HepG2 (cell line): ENCODE data around the gene MT1G. TPM values are rescaled to one million over a fixed set of nuclear protein-coding genes. Genes with fewer than 3 reads are reported as not detected.
A peak's percentile ranks its signal among the peaks of the same experiment; 100 is the strongest.

ENCODE experiments used
- ELF3 ChIP-seq: IDR thresholded peaks from 2 replicates; pipeline ENCODE4 v1.6.1; 2016; ENCODE audit warnings: missing genetic modification reagents, missing compliant biosample characterization
- FOSL1 ChIP-seq: sonication (generic); formaldehyde crosslinking; IDR thresholded peaks from 2 replicates; pipeline ENCODE4 v1.9.0; 2021; ENCODE audit warnings: missing genetic modification reagents, borderline replicate concordance
- GLI4 ChIP-seq: sonication (generic); formaldehyde crosslinking; IDR thresholded peaks from 2 replicates; pipeline ENCODE4 v1.5.1; 2020; ENCODE audit warnings: missing genetic modification reagents, mild to moderate bottlenecking, moderate library complexity, borderline replicate concordance
- HMG20B ChIP-seq: conservative IDR thresholded peaks from 2 replicates; pipeline ENCODE4 v1.6.1; 2016; ENCODE audit warnings: missing genetic modification reagents, missing compliant biosample characterization
- LCORL ChIP-seq, 2 experiments: fragments of 450-650 bp in 1 of 2; sonication (generic) in 1 of 2; formaldehyde crosslinking in 1 of 2; IDR thresholded peaks; 2 replicates each; pipeline versions ENCODE4 v1.5.0 to v1.6.1; 2017 to 2020; ENCODE audit warnings: antibody characterized with exemption in 1 of 2, missing genetic modification reagents in 1 of 2
- MAFF ChIP-seq: IDR thresholded peaks from 2 replicates; pipeline ENCODE4 v1.6.1; 2011; ENCODE audit warnings: low read depth, low read length, improper control_type of control experiment
- MTF1 ChIP-seq: sonication (generic); formaldehyde crosslinking; IDR thresholded peaks from 2 replicates; pipeline ENCODE4 v1.5.0; 2020; ENCODE audit warnings: missing genetic modification reagents
- SMARCE1 ChIP-seq: fragments of 450-650 bp; IDR thresholded peaks from 2 replicates; pipeline ENCODE4 v1.6.1; 2017; ENCODE audit warnings: borderline replicate concordance
- SP2 ChIP-seq: sonication (generic); formaldehyde crosslinking; IDR thresholded peaks from 2 replicates; pipeline ENCODE4 v1.5.1; 2020; ENCODE audit warnings: mild to moderate bottlenecking, missing genetic modification reagents
- TMF1 ChIP-seq: sonication (generic); formaldehyde crosslinking; IDR thresholded peaks from 2 replicates; pipeline ENCODE4 v1.8.1; 2022; ENCODE audit warnings: low read depth, missing genetic modification reagents
- U2AF1 ChIP-seq: fragments of 200-400 bp; formaldehyde crosslinking; optimal IDR thresholded peaks from 2 replicates; pipeline ENCODE3; 2017; ENCODE audit warnings: mild to moderate bottlenecking, low read depth, low read length
- ZFYVE20 ChIP-seq: sonication (generic); formaldehyde crosslinking; IDR thresholded peaks from 2 replicates; pipeline ENCODE4 v1.8.0; 2023; ENCODE audit warnings: low read depth, mild to moderate bottlenecking, moderate library complexity, missing genetic modification reagents, borderline replicate concordance
- ZNF121 ChIP-seq: sonication (generic); formaldehyde crosslinking; IDR thresholded peaks from 2 replicates; pipeline ENCODE4 v1.5.0; 2020; ENCODE audit warnings: mild to moderate bottlenecking, missing genetic modification reagents
- ZNF780A ChIP-seq: sonication (generic); formaldehyde crosslinking; IDR thresholded peaks from 2 replicates; pipeline ENCODE4 v1.8.0; 2022; ENCODE audit warnings: mild to moderate bottlenecking, missing genetic modification reagents, moderate library complexity
- polyA plus RNA-seq, 8 experiments: library from polyadenylated mRNA; depleted of rRNA in 3 of 8; stranded (reverse) in 7 of 8; unstranded in 1 of 8; fragments of >200 nt; fragmentation: Illumina TruSeq in 4 of 8; extraction: Trizol in 4 of 8; gene quantifications; 2 replicates each; pipeline versions ENCODE4 v1.2.1 to v1.2.3, GENCODE V29; 2011 to 2016; ENCODE audit warnings: low read depth in 4 of 8, missing spikeins in 1 of 8, mixed read lengths in 1 of 8; ENCODE audit not compliant: insufficient read depth in 1 of 8
- total RNA-seq, 5 experiments: library from RNA; depleted of rRNA; stranded (reverse); fragments of >200 nt; fragmentation: Illumina TruSeq; extraction: Trizol; gene quantifications; 2 replicates each; pipeline ENCODE4 v1.2.3, GENCODE V29; 2016; ENCODE audit warnings: low read depth in 1 of 5
- TF ChIP-seq, protein P1 (sequence below): sonication (generic); formaldehyde crosslinking; IDR thresholded peaks from 2 replicates; pipeline ENCODE4 v1.4.0; 2020; ENCODE audit warnings: mild to moderate bottlenecking, missing genetic modification reagents
- TF ChIP-seq, protein P2 (sequence below): sonication (generic); formaldehyde crosslinking; IDR thresholded peaks from 2 replicates; pipeline ENCODE4 v1.5.0; 2020; ENCODE audit warnings: missing genetic modification reagents
- TF ChIP-seq, protein P3 (sequence below): sonication (generic); formaldehyde crosslinking; IDR thresholded peaks from 2 replicates; pipeline ENCODE4 v1.5.1; 2020; ENCODE audit warnings: missing genetic modification reagents, mild to moderate bottlenecking, borderline replicate concordance
- TF ChIP-seq, protein P4 (sequence below): IDR thresholded peaks from 2 replicates; pipeline ENCODE4 v1.6.1; 2016; ENCODE audit warnings: low read depth

MT1G gene
- total and polyA plus RNA-seq, 2 of the 13 experiments (the other 11 are each of a cell fraction or from before 2014, with no cell fraction given) = 3.6 to 377 TPM

DNA sequence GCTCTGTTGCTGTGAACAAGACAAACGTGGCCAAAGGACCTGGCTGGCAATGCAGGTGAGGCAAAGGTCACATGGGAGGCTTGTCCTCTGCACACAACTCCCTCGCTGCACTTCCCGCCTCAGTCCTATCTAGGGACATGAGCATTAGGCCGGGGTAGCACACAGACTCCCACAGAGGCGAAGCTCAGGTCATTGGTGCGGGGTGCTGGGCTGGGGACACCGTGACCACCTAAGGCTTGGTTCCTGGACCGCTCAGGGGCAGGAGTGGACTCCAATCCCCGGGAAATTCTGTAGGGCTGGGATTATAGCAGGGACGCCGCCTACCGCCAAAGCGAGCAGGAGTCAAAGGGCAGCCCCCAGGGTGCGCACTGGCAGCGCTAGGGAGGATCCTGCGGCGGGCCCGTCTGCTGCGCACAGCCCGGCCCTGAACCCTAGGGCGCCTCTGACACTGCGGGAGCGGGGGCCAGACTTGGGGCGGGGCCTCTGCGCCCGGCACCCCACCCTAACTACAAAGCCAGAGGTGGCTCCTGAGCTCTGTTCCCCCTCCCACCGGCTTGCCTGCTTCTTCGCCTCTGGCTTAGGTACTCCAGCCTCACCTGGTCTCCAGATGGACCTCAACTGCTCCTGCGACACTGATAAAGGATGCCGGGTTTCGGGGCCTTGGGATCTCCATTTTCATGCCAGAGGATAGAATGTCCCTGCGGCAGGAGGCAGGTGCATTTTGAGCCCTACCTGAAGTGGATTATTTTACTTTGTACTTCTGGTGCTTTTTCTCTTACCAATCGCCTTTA is 20.0 kb downstream of the MT1G start (continued):
- TF ChIP-seq TMF1 (CRISPR knock-in tag) (no peak), ZNF121 (no peak), ZFYVE20 (no peak), HMG20B (CRISPR knock-in tag) (no peak), U2AF1 (no peak), ELF3 (no peak), SP2 (CRISPR knock-in tag) (no peak), ZNF780A (CRISPR knock-in tag) (no peak), MTF1 (CRISPR knock-in tag) (peak; percentile 78; the same call in 1 of the 2 replicates), LCORL (IDR thresholded peaks at IDR 0.05) (no peak), LCORL (CRISPR knock-in tag; IDR thresholded peaks at IDR 0.05) (peak; percentile 46; the same call in 1 of the 2 replicates), SMARCE1 (no peak), FOSL1 (CRISPR knock-in tag) (no peak), MAFF (no peak), GLI4 (CRISPR knock-in tag) (no peak)
- TF ChIP-seq, protein P1, sequence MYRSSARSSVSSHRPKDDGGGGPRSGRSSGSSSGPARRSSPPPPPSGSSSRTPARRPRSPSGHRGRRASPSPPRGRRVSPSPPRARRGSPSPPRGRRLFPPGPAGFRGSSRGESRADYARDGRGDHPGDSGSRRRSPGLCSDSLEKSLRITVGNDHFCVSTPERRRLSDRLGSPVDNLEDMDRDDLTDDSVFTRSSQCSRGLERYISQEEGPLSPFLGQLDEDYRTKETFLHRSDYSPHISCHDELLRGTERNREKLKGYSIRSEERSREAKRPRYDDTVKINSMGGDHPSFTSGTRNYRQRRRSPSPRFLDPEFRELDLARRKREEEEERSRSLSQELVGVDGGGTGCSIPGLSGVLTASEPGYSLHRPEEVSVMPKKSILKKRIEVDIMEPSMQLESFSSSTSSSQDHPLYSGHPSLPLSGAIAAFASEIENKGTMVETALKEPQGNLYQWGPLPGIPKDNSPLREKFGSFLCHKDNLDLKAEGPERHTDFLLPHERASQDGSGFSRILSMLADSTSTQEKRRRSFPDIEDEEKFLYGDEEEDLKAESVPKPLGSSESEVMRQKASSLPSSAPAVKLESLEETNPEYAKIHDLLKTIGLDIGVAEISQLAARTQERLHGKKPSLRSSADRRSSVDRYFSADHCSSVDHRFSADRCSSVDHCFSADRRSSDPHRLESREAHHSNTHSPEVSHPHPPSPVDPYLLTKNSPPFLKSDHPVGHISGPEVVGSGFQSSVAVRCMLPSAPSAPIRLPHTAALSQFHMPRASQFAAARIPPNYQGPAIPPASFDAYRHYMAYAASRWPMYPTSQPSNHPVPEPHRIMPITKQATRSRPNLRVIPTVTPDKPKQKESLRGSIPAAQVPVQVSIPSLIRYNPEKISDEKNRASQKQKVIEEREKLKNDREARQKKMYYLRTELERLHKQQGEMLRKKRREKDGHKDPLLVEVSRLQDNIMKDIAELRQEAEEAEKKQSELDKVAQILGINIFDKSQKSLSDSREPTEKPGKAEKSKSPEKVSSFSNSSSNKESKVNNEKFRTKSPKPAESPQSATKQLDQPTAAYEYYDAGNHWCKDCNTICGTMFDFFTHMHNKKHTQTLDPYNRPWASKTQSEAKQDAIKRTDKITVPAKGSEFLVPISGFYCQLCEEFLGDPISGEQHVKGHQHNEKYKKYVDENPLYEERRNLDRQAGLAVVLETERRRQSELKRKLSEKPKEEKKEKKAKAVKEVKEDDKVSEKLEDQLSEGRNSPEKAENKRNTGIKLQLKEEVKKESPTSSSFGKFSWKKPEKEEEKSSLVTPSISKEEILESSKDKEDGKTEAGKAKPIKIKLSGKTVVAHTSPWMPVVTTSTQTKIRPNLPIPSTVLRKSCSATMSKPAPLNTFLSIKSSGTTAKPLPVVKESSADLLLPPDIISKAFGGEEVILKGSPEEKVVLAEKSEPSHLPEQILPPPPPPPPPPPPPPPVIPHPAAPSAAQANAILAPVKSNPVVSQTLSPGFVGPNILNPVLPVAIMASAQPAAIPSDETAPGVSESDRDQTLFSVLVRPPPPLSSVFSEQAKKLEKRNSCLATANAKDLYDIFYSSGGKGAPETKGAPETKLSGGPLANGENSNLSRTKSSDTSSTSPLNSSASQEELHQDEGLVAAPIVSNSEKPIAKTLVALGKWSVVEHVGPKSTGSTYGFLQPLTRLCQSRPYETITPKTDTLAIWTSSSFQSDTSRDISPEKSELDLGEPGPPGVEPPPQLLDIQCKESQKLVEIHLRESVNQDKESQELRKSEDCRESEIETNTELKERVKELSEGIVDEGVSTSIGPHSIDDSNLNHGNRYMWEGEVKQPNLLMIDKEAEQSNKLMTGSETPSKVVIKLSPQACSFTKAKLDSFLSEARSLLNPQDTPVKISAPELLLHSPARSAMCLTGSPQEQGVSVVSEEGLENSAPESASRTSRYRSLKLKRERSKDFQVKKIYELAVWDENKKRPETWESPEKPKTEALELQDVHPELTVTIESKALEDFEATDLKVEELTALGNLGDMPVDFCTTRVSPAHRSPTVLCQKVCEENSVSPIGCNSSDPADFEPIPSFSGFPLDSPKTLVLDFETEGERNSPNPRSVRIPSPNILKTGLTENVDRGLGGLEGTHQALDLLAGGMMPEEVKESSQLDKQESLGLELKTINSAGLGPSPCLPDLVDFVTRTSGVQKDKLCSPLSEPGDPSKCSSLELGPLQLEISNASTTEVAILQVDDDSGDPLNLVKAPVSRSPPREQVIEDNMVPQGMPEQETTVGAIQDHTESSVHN (CRISPR knock-in tag) = peak; percentile 52; the same call in 1 of the 2 replicates
- TF ChIP-seq, protein P2, sequence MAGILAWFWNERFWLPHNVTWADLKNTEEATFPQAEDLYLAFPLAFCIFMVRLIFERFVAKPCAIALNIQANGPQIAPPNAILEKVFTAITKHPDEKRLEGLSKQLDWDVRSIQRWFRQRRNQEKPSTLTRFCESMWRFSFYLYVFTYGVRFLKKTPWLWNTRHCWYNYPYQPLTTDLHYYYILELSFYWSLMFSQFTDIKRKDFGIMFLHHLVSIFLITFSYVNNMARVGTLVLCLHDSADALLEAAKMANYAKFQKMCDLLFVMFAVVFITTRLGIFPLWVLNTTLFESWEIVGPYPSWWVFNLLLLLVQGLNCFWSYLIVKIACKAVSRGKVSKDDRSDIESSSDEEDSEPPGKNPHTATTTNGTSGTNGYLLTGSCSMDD (CRISPR knock-in tag) = no peak
- TF ChIP-seq, protein P3, sequence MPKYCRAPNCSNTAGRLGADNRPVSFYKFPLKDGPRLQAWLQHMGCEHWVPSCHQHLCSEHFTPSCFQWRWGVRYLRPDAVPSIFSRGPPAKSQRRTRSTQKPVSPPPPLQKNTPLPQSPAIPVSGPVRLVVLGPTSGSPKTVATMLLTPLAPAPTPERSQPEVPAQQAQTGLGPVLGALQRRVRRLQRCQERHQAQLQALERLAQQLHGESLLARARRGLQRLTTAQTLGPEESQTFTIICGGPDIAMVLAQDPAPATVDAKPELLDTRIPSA (CRISPR knock-in tag) = no peak
- TF ChIP-seq, protein P4, sequence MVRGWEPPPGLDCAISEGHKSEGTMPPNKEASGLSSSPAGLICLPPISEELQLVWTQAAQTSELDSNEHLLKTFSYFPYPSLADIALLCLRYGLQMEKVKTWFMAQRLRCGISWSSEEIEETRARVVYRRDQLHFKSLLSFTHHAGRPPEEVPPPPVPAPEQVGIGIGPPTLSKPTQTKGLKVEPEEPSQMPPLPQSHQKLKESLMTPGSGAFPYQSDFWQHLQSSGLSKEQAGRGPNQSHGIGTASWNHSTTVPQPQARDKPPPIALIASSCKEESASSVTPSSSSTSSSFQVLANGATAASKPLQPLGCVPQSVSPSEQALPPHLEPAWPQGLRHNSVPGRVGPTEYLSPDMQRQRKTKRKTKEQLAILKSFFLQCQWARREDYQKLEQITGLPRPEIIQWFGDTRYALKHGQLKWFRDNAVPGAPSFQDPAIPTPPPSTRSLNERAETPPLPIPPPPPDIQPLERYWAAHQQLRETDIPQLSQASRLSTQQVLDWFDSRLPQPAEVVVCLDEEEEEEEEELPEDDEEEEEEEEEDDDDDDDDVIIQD (CRISPR knock-in tag) = no peak
